HG02840 (cell line): ENCODE results near the gene COQ8B.
"Not testable (repeated sequence)": the region's sequence is repeated elsewhere in the genome, so short reads cannot be mapped to it uniquely, and the experiment has no call there.

Source experiments
- ATAC-seq: cut with Tn5 transposase; IDR thresholded peaks from one replicate; pipeline ENCODE4 v1.9.1; 2021; ENCODE audit warnings: mild to moderate bottlenecking, moderate library complexity, moderate number of reproducible peaks; ENCODE audit not compliant: unreplicated experiment, low FRiP score

COQ8B gene

DNA sequence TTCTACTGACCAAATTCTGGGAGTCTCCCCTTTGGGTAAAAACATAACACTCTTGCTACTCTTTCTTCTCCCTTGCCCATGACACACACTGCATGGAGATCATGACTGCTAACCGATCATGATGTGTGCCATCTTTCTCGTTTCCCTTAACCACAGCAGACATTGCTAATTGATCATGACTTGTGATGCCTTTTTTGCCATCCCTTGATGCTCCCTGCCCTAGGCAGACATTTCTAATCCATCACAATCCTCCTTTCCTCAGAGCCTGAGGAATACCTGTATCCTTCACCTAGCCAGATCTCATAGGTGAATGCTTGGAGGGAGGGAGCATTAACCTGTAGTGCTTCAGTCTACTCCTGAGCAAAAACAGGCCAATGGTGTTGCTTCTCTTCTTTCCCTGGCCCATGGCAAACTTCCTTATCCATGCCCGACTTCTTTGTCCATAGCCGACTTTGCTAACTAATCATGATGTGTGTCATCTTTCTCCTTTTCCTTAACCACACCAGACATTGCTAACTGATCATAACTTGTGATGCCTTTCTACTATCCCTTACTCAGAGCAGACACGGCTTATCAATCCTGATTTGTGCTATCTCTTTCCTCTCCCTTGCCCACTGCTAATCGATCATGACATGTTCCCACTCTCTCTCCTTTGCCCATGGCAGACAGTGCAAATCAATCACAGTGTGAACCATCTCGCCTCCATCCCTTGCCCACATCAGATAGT, 44.0 kb downstream of the COQ8B start:
- ATAC-seq, result no peak

DNA sequence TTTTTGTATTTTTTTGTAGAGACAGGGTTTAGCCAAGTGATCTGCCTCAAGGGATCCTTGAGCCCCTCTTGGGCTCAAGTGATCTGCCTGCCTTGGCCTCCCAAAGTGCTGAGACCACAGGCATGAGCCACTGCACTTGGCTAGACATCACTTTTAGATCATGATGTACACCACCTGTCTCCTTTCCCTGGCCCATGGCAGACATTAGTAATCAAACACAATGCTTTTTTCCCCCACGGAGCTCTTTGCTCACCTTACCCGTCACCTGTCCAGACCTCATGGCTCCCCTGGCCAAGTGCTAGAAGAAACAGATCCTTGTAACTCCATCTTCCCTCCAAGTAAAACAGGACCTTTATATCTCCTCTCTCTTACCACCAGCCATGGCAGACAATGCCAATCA, 44.6 kb downstream of the COQ8B start:
- no peak for ATAC-seq

DNA sequence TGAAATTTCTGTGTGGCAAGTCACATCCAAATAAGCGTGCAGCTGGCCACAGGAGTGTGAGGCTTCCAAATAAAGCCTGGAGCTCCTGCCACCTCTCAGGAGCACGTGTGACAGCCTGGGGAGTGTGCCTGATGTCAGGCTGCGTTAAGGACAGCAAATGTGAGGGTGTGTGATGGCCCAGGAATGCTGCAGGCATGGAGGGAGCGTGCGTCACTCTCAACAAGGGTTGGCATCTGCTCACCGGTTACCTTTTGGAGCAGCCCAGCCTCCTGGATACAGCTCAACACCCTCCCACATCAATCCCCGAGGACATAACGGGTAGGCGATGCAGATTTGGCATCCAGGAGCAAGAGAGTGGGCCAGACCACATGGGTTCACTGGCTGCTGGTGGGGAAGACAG, 45.3 kb downstream of the COQ8B start:
- ATAC-seq, result no peak

DNA sequence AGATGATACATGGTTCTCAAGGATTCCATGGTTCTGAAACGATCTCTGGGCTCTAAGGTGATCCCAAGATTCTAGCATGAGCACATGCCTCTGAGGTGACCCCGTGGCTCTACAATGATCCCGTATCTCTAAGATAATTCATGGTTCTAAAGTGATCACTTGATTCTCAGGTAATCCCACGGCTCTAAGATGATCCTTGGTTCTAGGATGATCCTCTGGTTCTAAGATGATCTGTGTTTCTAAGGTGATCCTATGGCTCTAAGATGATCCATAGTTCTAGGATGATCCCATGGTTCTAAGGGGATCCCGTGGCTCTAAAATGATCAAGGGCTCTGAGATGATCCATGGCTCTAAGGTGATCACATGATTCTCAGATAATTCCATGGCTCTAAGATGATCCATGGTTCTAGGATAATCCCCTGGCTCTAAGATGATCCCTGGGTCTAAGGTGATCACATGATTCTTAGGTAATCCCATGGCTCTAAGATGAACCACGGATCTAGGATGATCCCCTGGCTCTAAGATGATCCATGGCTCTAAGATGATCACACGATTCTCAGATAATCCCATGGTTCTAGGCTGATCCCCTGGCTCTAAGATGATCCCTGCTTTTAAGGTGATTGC, 47.6 kb downstream of the COQ8B start:
- ATAC-seq, result no peak

- no peak for ATAC-seq
These were observed 49.1 kb downstream of the COQ8B start for GRCh38 chr19:40667602-40668001.

DNA sequence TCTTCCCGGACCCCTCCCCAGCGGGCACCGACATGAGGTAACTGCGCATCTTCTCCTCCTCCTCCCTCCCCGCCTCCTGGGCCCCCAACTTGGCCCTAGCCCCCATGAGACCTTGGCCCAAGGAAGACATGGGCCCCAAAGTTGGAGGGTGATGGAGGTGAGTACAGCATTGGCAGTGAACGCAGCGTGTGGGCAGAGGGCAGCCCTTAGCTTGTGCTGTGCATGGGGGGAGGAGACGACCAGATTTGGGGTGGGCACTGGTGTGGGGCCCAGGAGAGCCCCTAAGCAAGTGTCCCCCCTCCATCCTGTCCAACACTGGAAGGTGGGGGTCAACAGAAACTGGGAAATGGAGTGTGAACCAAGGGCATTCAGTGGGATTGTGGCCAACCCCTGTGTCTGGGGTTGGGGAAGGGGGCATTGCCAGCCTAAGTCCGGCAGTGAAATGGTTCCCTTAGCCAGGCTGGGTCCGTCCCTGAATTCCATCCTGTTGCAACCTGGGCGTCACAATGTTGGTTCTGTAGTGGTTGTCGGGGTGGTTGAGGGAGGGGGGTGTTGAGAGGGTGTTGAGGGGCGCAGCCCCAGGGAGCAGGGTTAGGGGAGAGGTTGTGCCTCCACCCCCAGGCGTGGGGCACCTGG, 49.8 kb downstream of the COQ8B start:
- ATAC-seq, result no peak

GRCh38 chr19:40663695-40664692, 52.7 kb downstream of the COQ8B start:
- ATAC-seq, result no peak

DNA sequence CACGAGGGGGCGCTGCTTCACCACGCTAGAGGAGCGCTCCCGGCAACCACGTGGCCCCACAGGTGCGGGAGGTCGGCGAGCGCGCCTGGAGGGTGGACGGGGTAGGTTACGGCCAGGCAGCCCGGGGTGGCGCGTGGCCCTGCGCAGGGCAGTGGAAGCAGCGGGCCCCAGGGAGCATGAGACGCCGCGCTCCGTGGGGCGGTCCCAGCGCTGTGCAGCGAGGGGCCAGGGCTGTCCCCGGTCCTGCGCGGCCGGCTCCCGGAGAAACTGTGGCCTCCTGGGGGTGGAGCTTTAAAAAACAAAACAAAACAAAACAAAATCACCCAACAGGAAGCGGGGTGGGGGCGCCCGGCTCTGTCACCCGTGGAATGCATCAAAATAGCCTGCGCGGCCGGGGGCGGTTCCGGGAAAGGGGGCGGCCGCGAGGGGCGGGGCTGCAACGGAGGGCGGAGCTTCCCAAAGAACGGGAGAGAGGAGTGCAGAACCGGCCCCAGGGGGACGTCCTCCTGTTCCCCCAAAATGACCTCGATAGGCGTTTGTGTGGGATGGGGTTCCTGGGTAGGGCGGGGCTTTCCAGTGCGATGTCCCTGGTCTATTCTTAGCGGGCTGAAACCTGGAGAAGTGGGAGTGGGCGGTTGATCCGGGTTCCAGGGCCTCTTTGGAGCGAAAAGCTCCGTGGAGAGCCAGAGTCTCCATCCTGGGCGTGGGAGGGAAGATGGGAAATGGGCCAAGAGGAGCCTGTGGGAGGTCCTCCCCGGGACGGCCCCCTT, 53.6 kb downstream of the COQ8B start:
- peak; percentile 63 for ATAC-seq

DNA sequence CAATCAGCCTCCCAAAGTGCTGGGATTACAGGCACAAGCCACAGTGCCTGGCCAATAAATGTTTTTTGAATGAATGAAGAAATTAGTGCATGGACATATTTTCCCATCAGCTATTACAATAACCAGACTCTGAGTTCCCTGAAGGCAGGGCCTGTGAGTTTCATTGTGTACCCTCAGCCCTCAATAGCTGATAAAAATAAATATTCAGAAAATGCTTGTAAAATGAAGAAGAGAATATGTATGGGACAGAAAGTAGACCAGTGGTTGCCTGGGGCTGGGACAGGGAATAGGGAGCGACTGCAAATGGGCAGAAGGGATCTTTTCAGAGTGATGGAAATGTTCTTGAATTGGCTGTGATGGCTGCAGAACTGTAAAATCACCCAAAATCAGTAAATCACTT, 55.1 kb downstream of the COQ8B start:
- no peak for ATAC-seq

GRCh38 chr19:40659566-40659965, 57.1 kb downstream of the COQ8B start:
- no peak for ATAC-seq

- no peak for ATAC-seq
These were observed 57.6 kb downstream of the COQ8B start for GRCh38 chr19:40659116-40659515.

GRCh38 chr19:40658031-40658430, 58.7 kb downstream of the COQ8B start:
- no peak for ATAC-seq

- ATAC-seq, result not testable (repeated sequence)
These were observed 61.0 kb downstream of the COQ8B start for GRCh38 chr19:40655684-40656083.

DNA sequence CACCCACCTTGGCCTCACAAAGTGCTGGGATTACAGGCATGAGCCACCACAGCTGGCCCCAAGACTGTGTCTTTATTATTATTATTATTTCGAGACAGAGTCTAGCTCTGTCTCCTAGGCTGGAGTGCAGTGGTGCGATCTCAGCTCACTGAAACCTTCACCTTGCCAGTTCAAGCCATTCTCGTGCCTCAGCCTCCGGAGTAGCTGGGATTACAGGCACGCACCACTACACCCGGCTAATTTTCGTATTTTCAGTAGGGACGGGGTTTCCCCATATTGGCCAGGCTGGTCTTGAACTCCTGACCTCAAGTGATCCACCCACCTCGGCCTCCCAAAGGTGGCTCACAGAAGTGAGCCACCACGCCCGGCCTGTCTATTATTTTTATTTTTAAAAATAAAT, 64.4 kb downstream of the COQ8B start:
- ATAC-seq, result not testable (repeated sequence)

GRCh38 chr19:40650749-40651305, 65.9 kb downstream of the COQ8B start:
- no peak for ATAC-seq

DNA sequence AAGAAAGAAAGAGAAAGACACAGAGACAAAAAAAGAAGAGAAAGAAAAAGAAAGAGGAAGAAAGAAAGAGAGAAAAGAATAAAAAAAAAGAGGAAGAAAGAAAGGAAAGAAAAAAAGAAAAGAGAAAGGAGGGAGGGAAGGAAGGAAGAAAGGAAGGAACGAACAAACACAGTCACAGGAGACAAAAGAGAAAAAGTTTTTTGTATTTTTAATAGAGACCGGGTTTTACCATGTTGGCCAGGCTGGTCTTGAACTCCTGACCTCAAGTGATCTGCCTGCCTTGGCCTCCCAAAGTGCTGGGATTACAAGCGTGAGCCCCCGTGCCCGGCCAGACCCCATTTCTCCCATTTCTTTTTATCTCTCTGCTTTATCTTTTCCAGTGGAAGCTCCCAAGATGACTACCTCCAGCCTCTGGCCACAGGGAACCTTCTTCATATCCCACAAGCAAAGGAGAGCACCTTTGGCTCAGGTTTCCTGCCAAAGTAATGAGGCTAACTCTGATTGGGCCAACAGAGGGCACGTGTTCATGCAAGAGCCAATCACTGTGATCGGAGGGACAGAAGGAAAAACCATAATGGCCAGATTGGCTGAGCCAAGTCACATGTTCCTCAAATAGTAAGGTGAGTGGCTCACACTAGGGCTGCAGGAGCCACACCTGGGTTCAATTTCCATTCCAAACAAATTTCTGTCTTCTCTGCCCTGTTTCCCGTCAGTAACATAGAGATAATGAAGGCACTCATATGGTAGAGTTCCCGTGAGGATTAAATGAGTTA, 66.6 kb downstream of the COQ8B start:
- not testable (repeated sequence) for ATAC-seq

- ATAC-seq, result no peak
These were observed 69.9 kb downstream of the COQ8B start for GRCh38 chr19:40646743-40647254.

DNA sequence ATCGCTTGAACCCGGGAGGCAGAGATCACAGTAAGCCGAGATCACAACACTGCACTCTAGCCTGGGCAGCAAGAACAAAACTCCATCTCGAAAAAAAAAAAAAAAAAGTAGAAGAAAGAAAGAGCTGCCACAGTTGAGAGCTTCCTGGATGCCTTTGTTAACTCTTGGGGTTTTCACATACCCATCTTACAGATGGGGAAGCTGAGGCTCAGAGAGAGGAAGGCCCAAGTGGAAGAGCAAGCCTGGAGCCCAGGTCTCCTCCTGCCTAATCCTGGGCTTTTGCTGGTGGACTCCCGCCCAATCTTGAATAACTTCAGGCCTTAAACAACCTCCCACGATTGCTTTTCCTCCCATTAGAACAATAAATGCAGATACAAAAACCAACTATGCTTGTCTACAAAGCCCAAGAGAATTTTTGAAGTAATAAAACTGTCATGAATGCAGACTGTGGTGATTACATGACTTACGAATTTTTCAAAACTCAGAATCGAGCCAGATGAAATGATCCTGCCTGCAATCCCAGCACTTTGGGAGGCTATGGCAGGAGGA, 73.9 kb downstream of the COQ8B start:
- ATAC-seq, result no peak
